8988T (cell line): ENCODE data around the gene SNX11.

Experiments
- DNase-seq: peaks from one replicate; pipeline ENCODE4 v3.0.0; 2011

Gene SNX11

GRCh38 chr17:48100591-48101011 lies 7.0 kb upstream of the SNX11 start:
- no peak for DNase-seq

- DNase-seq: peak; percentile 90
Measured at GRCh38 chr17:48101012-48101720, 6.4 kb upstream of the SNX11 start, which contains the start of gene CBX1. TSS of gene CBX1 (minus strand) at chr17:48101478. CDS start at chr17:48077004, 24,474 bp downstream.

- DNase-seq: no peak
Measured at GRCh38 chr17:48102043-48102750, 5.4 kb upstream of the SNX11 start.

GRCh38 chr17:48102798-48103715 lies 4.5 kb upstream of the SNX11 start:
- DNase-seq: no peak

DNA sequence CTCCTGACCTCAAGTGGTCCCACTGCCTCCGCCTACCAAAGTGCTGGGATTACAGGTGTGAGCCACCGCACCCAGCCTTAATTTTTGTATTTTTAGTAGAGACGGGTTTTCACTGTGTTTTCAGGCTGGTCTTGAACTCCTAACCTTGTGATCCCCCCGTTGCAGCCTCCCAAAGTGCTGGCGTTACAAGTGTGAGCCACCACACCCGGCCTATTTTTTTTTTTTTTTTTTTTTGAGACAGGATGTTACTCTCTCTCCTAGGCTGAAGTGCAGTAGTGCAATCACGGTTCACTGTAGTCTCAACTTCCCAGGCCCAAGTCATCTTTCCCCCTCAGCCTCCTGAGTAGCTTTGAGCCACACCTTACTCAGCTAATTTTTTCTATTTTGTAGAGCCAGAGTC lies 3.1 kb upstream of the SNX11 start:
- DNase-seq: no peak

DNA sequence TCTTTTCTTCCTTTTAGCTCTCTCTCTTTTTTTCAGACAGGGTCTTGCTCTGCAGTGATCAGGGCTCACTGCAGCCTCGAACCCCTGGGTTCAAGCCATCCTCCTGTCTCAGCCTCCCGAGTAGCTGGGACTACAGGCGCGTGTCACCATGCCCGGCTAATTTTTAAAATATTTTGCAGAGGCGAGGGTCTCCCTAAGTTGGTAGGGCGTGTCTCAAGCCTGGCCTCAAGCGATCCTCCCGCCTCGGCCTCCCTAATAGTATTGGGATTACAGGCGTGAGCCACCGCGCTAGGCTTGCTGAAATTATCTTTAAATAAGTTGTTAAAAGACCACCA lies 797 bp upstream of the SNX11 start:
- no peak for DNase-seq

GRCh38 chr17:48110761-48111160 lies 3.2 kb downstream of the SNX11 start:
- no peak for DNase-seq

GRCh38 chr17:48111937-48112241 lies 4.3 kb downstream of the SNX11 start:
- no peak for DNase-seq

GRCh38 chr17:48113201-48113676 lies 5.7 kb downstream of the SNX11 start:
- DNase-seq: no peak

GRCh38 chr17:48121923-48122664 lies 14.5 kb downstream of the SNX11 start:
- no peak for DNase-seq

DNA sequence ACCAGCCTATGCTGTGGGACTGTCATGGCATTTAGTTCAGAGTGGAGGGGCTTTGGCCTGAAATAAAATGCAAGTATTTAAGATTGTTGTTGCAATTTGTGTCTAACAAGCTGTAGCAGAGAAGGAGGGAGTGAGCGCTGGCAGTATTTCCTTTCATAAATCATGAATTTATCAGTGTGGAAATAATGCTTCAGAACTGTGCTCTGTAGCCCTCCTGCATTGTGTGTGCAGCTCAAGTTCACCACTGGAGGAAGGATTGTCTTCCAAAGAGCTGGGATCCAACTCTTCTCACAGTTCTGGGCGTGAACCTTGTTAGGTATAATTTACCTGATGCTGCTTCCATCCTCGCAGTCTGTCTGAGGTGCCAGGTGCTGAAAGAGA lies 15.1 kb downstream of the SNX11 start:
- DNase-seq: no peak

- no peak for DNase-seq
Measured at GRCh38 chr17:48123111-48123510, 15.5 kb downstream of the SNX11 start.

DNA sequence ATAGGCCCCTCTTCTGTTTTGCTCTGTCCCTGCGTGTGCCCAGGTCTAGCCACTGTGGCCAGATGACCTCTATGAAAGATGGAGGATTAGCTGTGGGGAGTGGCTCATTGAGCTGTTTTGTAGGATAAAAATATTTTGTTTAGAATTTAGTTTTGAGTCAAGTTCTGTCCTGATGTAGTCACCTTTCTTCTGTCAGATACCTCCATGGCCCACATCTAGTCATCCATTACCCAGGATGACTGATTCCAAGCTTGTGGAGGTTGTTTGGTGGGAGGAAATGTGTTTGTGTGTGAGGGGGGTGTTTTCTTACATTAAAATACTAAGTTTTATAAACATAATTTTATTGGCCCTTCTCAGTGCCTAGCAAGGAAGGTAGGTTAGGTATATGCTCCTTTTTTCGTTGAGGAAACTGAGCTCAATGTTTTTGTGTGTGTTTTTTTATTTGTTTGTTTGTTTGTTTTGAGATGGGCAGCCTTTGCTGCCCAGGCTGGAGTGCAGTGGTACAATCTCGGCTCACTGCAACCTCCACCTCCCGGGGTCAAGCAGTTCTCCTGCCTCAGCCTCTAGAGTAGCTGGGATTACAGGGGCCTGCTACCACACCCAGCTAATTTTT lies 16.3 kb downstream of the SNX11 start:
- DNase-seq: no peak

GRCh38 chr17:48125829-48126531 lies 18.4 kb downstream of the SNX11 start:
- no peak for DNase-seq

- DNase-seq: no peak
Measured at GRCh38 chr17:48126532-48126850, 18.9 kb downstream of the SNX11 start.

DNA sequence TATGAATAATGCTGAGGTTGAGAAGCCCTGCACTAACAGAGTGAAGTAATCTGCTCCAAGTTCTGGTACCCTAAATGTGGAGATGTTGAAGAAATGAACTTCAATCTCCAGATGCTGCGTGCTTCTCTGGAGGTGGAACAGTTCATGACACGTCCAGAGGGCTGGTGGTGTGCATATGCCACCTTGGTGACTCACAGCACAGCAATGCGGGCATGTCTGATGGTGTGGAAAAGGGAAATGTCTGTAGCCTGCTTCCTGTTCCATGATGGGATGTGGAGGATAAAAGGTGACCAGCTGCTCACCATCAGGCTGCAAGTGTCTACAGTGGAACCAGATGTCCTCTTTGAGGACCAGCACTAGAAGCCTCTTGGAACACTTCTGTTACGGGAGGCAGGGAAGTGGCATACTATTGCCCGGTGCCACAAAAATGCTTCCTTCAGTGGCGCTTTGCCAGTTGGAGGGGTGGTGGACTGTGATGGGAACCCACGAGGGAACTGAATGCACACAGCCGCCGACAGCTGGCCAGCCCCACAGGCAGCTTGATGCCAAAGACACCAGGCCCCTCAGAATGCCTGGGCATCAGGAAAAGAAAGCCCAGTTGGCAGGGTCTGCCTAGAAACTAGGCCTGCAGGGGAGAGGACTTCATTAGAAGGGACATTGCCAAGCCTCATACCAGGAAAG lies 19.9 kb downstream of the SNX11 start:
- peak; percentile 91 for DNase-seq

GRCh38 chr17:48128400-48128799 lies 20.8 kb downstream of the SNX11 start:
- DNase-seq: no peak

DNA sequence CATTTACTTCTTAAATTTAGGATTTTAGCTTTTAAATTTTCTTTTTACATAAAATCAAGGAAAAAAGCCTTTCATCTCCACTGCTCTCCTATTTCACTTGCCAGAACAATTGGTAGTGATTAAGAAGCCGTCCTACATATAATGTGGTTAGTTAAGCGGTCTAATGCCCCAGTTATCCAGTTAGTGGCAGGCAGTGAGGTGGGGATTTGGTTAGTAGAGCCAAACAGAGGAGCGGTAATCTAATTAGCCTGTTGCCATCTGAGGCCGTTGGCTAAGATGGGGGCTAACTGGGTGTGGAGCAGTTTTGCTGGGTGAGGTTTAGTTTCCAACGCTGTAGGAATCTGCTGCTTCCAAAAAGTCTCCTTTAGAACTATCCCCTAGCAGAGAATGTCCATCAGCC lies 22.4 kb downstream of the SNX11 start:
- DNase-seq: no peak

GRCh38 chr17:48131216-48131824 lies 23.8 kb downstream of the SNX11 start:
- peak; percentile 69 for DNase-seq

GRCh38 chr17:48132385-48132784 lies 24.8 kb downstream of the SNX11 start:
- DNase-seq: no peak
